Retinal pigment epithelial cell (primary cell): Measurements from ENCODE around the gene SDHB.

ENCODE experiments used
- DNase-seq: peaks from one replicate; pipeline ENCODE4 v3.0.0-alpha.2; 2010; ENCODE audit warnings: low read depth
- H3K4me3 ChIP-seq: 2 replicates; pipeline ENCODE4 v1.5.1; 2011; ENCODE audit warnings: mild to moderate bottlenecking, low read length, control low read depth, moderate library complexity
- TF ChIP-seq, protein P1 (sequence below): conservative IDR thresholded peaks from 2 replicates; pipeline ENCODE4 v1.5.1; 2011; ENCODE audit warnings: low read depth, low read length, control low read depth, inconsistent platforms

SDHB gene

DNA sequence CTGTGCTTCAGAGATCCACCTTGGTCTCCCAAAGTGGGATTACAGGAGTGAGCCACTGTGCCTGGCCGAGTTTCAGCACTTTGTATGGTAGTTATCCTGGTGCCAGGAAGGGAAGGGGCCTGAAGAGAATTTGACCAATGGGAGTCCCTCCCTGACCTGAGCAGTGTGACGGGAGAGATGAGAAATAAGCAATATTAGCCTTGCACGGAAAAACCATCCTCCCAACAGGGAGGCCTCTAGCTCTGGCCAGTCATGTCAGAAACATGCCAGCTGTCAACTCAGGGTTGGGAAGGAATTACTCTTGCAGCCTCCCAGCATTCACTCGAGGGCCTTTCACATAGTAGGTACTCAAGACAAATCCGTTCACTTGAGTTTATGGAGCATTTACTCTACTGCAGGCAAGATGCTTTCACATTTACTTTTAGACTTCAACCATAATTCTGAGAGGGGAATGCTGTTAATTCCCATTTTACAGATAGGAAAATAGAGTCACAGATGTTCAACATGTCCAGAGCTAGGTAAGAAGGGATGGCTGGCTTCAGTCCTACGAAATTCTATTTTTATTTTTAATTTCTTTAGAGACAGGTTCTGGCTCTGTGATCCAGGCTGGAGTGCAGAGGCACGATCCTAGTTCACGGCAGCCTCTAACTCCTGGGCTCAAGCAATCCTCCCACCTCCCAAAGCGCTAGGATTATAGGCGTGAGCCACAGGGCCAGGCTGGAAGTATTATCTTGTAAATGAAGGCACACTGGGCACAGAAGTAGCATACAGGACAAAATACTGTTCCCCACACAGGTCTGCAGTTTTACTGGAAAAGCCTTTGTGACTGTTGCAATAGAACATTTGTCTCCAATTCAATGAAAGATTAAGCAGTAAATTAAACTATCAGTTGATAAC lies 38.9 kb downstream of the SDHB start:
- TF ChIP-seq, protein P1, sequence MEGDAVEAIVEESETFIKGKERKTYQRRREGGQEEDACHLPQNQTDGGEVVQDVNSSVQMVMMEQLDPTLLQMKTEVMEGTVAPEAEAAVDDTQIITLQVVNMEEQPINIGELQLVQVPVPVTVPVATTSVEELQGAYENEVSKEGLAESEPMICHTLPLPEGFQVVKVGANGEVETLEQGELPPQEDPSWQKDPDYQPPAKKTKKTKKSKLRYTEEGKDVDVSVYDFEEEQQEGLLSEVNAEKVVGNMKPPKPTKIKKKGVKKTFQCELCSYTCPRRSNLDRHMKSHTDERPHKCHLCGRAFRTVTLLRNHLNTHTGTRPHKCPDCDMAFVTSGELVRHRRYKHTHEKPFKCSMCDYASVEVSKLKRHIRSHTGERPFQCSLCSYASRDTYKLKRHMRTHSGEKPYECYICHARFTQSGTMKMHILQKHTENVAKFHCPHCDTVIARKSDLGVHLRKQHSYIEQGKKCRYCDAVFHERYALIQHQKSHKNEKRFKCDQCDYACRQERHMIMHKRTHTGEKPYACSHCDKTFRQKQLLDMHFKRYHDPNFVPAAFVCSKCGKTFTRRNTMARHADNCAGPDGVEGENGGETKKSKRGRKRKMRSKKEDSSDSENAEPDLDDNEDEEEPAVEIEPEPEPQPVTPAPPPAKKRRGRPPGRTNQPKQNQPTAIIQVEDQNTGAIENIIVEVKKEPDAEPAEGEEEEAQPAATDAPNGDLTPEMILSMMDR: no peak
- no peak overlapping the region for H3K4me3 ChIP-seq
- no peak for DNase-seq

DNA sequence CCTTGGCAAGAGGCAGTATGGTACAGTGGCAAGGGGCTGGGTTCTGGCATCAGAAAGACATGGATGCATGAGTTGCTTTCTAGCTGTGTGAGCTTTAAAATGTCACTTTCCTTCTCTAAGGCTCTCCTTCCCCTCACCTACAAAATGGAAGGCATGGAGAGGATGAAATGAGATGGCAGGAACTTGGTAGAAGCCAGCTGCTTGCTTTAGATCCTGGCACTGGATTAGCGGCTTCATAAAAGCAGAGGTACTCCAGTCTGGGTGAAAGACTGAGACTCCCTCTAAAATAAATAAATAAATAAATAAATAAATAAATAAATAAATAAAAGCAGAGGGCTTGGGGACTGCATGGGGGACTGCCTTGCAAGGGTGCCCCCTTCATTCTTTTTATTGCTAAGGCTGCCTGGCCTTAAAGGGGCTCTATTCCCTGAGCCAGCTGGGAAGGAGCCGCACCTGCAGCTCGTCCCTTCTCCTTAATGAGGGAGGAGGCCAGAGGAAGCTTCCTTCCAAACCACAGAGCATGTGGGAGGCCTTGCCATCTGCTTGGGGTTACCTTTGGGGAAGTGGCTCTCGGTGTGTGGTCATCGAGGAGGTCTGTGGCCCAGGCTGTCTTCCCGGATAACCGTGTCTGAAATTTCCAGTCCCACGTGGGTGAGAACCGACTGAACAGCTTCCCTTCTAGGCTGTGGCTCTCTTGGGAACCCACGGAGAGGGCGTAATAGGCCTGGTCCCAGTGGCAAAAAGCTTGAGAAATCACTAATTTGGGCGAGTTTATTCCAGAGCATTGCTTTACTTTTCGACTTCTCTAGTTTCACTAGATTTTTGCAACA lies 40.1 kb downstream of the SDHB start:
- TF ChIP-seq, protein P1: no peak
- DNase-seq: no peak
- H3K4me3 ChIP-seq: no peak overlapping the region

DNA sequence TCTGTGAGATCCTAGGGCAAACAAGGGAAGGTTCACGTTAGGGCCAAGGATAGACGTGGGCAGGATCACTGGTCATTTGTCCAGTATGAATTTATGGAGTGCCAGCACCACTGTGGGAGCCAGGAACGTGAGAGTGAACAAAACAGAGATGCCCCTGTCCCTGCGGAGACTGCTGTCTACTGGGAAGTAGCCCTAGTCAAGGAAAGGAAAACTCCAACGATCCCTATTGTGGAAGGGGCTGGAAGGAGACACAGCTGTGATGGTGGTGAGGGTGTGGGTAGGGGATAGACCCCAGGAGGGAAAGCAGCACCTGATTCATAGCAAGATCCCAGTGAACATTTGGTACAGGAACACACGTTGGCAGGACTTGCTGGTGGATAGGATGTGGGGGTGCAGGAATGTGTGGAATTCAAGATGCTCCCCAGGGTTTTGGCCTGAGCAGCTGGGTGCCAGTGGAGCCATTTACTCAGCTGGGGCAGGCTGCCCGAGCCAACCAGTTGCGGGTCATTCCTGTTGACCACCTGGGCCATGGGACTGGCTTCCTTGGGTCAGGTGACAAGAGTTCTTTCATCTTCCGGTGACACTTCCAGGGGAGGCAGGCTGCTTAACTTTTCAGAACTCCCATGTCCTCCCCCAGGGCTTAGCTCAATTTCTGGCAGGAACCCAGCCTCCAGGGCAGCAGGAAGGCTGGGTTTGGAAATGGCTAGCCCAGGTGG lies 40.9 kb downstream of the SDHB start:
- no peak for DNase-seq
- TF ChIP-seq, protein P1: no peak
- H3K4me3 ChIP-seq: no peak overlapping the region

DNA sequence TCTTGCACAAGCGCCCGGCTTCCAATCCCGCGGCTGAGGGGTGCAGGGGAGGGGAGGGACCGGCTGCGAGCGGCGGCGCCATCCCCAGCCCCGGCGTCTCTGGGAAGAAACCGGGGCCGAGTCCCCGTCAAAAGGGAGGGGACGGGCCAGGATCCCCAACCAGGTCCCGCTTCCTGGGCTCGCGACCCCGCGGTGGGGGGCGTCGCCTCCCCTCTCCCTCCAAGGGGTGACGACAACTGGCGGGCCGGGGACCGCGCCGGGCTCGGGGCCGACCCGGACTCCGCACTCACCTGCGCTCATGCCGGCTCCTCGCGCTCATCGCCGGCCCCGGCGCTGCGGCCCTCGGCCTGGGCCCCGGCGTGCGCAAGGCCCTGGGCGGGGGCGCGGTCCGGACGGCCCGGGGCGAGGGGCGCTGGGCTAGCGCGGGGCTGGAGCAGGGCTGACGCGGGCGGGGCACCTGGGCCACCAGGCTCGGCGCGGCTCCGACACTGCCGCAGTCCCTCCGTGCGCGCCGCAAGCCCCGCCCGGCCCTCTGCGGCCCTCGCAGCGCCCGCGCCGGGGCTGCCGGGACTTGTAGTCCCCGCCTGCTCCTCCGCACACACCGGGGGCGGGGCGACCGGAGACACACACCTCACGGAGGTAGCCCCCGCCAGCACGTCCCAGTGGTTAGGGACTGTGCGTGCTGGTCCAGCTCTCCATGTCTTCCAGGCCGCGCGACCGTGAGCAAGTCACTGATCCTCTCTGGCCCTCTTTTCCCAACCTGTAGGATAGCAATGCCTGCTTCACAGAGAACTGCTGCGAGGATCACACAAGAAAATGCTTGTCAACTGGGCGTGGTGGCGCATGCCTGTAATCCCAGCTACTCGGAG lies 42.2 kb downstream of the SDHB start, which contains the start of gene ATP13A2:
Gene ATP13A2 (minus strand): TSS at position 490 of the 869 bp plus-strand sequence. CDS start 190 bp downstream, at position 300.
- TF ChIP-seq, protein P1: no peak
- DNase-seq: no peak
- H3K4me3 ChIP-seq: peak within 1 kb of the TSS; percentile 65

DNA sequence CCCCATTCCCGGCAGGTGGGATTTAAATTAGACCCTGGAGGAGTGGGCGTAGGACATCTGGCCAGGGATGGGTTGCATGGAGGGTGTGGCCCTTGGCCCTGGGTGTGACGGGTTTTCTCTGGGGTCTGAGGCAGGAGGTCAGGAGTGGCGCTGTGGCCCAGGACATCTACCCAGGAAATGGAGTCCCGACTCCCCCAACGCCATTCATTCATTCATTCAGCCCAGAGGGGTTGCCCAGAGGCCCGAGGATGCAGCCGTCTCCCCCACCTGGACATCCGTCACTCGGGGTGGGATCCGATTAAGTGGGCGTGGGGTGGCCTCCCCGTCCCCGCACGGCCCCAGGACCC lies 42.8 kb downstream of the SDHB start:
- H3K4me3 ChIP-seq: peak overlapping the region; percentile 65
- DNase-seq: no peak
- TF ChIP-seq, protein P1: no peak

DNA sequence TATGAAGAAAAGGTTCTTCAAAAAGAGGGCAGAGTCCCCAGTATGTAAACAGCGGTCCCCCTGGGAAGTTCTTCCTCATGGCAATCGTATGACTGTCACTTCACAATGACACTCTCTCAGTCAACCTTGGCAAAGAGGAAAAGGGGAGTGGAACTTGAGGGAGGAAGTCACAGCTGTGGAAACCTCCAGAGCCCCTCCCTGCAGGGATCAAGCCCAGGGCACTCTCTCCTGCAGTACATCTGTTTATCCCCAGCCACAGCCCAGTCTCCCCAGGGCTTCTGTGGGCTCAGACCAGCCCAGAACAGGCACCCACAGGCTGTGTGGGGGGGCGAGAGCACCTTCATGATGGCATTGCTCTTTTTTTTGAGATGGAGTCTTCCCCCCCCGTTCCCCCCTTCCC lies 44.1 kb downstream of the SDHB start:
- DNase-seq: no peak
- no peak overlapping the region for H3K4me3 ChIP-seq
- TF ChIP-seq, protein P1: no peak
